ENCODE results near the gene BRD3OS.
A peak's percentile ranks its signal among the peaks of the same experiment; 100 is the strongest.
"Not testable (repeated sequence)": the region's sequence is repeated elsewhere in the genome, so short reads cannot be mapped to it uniquely, and the experiment has no call there.

The BRD3OS gene, protein sequence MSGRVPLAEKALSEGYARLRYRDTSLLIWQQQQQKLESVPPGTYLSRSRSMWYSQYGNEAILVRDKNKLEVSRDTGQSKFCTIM

DNA sequence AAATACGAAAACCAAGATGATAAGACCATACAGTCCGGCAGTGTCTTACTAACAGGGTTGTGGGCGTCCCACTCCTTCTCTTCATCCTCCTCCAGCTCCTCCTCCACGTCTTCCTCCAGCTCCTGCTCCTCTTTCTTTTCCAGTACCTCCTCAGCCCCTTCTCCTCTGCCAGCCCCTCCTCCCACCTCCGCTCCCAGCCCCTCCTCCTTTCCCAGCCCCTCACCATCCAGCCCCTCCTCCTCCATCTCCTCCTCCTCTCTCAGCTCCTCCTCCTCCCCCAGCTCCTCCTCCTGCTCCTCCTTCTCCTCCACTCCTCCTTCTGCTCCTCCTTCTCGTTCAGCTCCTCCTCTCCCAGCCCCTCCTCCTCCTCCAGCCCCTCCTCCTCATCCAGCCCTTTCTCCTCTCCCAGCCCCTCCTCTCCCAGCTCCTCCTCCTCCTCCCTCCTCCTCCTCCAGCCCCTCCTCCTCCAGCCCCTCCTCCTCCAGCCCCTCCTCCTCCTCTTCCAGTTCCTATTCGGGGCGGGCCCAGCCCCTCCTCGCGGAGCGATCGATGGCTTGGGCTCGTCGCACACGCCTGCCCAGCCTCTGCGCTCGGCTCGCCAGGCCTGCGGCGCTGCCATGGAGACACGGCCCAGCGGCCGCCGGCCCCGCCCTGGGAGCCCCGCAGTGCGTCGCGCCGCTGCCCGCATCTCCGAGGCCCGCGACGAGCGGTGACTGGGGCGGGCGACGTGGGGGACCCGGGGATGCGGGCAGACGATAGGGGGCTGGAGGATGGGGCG is at the start of gene BRD3OS:
Gene BRD3OS, plus strand, starts transcription at position 654 of the 778 bp plus-strand sequence. CDS start 1,267 bp downstream, outside the sequence.
- peak; percentile 94 for DNase-seq

DNA sequence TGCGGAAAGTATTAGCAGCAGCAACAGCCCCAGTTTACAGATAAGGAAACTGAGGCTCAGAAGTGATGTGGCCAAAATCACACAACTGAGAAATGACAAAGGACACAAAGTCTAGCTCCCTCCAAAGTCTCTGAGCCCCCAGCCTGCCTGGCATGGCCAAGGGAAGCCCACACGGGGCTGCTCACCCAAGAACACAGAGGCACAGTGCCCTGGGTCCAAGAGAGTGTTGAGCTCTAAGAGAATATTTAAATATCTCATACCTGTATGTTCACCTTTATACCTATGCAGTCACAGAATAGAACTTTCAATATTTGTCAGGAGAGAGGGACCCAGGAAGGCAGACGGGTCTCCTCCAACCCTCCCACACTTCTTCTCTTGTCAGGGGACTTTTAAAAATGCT is 49.8 kb upstream of the BRD3OS start:
- no peak for DNase-seq

DNA sequence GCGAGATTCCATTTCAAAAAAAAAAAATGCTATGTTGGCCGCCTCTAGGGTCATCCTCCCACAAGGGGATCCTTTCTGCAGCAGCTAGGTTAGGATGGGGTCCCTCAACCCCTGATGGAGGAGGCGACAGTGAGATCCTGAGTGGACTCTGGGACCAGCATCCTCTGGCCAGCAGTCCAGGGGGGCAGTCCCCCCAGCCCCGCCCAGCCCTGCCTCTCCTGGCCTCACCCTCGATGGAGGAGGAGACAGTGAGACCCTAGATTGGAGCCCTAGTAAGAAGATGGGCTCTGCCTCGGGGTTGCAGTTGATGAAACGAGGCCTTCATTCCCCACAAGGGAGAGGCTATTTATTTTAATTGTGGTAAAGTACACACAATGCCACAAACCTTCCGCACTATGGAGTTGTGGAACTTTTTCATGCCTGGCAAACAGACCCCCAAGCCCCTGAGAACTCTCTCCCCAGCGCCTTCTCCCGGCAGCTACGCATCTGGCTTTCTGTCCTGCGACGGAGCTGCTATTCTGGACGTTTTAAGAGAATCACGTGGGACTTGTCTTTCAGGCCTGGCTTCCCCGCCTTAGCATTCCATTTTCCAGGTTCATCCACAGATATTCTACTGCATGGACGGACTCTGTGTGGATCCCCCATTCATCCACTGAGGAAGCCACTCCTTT is 49.0 kb upstream of the BRD3OS start:
- no peak for DNase-seq

DNA sequence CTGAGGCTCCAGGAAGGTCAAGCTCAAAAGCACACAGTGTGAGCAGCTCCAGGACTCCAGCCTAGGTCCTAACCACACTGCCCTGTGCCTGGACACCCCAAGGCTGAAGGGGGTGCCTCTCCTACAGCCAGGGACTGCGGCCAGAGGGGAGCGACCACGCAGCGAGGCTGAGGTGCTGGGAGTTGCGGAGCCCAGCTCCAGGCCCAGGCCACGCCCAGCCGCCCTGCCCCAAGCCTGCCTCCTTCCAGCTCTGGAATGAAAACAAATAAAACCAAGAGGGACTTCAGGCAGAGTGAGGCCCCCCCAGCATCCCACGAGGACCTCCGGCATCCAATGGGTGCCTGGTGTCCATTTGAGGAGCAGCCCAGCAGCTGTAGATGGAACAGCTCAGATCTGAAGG is 48.4 kb upstream of the BRD3OS start:
- no peak for DNase-seq

DNA sequence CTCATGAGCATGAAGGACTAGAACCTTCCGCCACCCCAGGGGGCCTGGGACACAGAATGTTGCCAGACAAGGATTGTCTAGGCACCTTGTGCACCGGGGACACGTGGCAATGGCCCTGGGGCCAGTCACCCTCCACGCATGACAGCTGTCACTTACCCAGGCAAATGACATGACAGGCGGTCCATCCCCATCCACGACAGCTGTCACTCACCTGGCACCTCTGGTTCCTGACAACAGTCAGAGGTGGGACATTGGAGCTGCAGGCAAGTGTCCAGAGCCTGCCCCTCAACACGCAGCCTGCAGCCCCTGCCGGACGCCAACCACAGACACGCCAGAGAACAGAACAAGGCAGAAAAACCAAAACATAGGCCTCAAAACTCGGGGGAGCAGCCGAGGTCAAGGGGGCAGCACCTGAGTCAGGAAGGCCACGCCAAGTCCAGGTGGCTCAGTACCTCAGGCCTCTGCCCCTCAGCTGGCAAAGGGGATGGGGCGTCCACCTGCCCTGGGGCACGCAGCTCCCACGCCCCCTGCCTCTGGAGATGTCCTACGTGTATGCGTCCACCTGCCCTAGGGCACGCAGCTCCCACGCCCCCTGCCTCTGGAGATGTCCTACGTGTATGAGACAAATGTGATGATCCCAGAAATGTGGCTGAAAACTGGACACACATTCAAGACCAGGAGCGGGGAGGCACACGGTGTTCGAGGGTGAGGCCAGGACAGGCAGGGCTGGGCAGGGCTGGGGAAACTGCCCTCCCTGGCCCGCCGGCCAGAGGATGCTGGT is 47.7 kb upstream of the BRD3OS start:
- no peak for DNase-seq

DNA sequence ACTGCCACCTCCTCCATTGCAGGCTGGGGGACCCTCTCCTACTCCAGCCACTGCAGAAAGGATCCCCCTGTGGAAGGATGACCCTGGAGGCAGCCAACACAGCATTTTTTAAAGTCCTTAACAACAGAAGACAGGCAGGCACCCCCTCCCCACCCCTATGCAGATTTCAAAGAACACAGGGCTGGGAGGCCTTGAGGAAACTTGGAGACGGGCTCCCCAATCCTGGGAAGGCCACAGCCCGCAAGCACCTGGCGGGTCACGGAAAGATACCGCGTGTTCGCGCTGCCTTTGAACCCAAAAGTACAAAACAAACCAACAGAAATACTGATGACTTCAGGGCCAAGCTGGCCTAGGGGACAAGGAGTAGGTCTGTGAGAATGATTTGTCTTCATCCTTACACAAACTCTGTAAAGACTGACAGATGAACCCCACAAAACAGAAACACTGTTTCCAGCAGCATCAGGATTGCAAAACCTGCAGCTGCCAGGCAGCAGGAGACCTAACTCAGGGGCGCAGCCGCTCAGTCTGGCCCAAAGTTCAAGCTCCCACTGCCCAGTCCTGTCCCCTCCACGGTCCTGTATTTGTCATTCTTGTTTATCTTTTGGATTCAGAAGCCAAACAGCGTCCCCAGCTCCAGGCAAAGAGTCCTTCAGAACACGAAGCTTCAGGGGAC is 46.9 kb upstream of the BRD3OS start:
- DNase-seq: no peak

DNA sequence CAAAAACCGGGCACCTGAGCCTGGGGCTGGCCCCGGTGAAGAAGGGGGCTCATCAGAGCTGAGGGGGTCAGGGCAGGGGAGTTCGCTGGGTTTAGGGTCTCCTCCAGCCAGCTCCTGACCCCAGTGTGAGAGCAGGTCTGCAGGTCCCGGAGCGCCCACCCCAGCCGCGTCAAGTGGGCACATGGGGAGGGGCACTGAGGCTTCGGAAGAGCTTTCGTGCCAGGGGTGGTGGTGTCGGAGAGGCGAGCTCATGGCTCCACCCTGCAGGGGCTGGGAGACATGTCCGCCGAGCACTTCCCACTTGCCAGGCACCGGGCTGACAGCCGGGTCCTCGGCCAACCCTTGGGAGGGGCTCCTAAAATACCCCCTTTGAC is 46.4 kb upstream of the BRD3OS start:
- DNase-seq: no peak

DNA sequence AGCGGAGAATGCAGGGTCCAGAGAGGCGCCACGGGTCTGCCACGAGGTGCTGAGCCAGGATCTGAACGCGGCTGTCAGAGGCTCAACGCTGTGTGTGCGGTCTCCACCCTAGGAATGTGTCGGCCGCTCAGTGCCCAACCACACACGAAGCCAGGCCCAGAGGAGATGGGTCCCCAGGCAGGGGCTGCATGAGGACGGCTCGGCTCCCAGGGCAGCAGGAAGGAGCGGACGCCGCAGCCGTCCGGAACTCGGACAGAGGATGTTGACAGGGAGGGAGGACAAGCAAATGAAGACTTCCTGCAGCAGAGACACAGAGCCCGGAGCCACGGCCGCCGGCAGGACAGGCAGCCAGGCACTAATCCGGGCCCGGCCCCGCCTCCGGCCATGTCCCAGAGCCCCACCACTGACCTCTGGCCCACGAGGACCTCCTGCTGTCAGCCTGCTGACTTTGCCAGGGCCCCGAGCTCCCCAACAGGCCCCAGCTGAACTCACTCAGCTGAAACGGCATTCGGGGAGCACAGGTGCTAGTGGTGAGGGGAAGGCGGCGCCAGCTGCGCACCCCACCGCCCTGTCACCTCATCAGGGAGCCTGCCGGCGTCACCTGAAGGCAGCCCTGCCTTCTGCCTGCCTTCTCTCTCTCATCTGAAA is 45.9 kb upstream of the BRD3OS start:
- DNase-seq: no peak

DNA sequence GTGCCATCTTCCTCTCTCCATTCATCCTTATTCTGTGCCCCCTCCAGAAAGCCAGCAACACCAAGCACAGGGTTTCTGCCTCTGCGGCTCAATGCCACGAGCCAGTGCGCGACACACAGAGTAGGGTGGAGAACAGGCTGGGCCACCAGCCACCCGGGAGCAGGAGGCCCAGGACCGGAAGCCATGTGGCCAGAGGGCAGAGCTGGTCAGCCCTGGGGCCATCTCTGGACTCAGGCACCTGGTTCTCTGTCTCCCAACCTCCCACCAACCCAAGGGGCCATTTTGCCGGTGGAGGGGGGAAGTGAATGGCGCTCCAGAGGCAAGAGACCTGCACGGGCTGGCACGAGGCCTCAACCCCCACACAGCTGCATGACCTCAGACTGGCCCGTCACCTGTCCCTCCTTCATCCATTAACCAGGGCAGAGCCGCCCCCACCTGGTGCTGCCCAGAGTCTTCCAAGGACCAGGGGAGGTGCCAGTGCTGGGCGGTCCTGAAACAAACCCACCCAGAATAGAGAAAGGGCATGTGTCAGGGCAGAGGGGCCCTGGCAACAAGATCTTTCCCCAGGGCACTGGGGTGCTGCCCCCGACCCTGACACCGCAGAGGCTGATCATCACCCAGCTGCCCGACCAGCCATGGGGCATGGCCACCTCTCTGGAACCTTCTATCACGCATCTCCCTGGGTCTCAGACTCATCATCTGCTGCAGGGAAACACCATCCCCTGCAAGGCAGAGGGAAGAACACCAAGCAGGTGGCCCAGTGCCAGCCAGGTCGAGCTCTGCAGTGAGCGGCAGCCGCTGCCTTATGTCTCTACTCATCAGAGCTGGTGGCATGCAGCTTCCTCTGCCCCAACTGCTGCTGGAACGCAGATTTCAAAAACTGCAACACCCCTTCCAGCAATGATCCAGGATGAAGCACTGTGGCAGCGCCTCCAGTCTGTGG is 45.1 kb upstream of the BRD3OS start:
- peak; percentile 68 for DNase-seq

DNA sequence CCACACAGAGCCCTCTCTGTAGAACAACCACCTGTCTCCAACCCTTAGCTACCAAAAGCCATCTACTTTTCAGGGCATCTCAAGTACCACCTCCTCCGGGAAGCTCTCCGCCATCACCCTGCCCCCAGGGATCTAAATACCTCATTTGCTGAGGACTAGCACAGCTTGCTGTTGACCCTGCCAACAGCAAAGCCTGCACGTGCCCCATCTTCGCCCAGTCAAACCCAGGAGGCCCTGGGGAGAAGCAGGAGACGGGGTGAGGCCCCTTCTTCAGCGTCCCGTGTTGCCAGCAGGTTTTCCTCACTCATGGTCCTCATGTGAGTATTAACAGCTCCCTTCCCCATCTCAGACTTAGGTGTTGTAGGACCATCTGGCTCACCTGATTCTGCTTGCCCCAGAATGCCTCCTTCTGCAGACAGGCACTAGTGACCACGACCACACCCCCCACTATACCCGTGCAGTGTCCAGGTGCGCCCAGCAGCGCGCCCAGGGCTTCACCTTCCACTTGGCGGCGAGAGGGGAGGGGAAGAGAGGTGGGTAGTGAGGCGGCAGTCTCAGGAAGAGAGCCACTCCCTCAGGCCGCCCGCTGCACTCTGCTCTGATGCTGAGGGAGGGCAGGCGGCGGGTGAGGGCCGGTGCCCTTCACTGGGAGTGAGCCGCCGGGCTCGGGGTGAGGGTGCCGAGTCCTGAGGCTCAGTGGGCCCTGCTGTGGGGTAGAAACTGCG is 44.3 kb upstream of the BRD3OS start:
- peak; percentile 48 for DNase-seq

DNA sequence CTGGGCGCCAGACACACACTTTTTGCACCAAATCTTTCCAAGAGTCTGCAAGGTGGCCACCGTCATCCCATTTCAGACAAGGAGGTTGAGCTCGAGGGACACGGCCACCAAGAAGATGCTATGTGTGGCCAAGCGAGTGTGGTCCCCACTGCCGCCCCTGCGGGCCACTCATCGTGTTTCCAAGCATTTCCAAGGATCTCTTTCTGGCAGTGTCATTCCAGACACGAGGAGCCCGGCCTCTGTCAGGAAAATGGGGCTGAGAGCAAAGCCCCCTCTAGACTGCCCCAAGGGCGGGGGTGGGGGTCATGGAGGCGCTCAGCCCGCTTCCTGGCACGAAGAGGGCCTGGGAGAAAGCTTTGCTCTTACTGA is 43.7 kb upstream of the BRD3OS start:
- no peak for DNase-seq

DNA sequence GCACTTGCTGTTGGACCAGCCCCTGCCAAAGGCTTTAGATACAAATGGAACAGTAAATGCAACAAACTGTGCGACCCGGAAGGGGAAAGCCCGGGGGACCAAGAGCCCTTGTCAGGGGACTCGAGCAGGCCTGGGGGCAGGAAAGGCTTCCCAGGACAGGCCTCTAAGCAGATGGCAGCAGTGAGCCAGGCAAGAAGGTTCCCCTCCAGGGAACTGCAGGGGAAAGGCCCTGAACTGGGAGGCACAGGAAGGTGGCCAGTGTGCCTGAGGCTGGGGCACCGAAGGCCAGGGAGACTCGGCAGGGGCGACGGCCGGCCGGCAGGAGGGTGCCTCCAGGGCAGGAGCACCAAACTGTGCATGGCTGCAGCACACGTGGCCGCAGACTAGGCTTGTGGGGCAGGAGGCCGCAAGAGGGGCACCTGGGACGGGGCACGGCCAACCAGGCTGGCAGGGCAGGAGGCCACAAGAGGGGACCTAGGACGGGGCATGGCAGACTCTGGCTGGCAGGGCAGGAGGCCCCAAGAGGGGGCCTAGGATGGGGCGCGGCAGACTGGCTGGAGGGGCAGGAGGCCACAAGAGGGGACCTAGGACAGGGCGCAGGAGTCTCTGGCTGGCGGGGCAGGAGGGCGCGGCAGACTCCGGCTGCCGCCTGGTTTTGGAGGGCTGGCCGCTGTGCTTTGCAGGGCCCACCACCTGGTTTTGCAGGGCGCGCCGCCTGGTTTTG is 43.2 kb upstream of the BRD3OS start:
- DNase-seq: no peak

DNA sequence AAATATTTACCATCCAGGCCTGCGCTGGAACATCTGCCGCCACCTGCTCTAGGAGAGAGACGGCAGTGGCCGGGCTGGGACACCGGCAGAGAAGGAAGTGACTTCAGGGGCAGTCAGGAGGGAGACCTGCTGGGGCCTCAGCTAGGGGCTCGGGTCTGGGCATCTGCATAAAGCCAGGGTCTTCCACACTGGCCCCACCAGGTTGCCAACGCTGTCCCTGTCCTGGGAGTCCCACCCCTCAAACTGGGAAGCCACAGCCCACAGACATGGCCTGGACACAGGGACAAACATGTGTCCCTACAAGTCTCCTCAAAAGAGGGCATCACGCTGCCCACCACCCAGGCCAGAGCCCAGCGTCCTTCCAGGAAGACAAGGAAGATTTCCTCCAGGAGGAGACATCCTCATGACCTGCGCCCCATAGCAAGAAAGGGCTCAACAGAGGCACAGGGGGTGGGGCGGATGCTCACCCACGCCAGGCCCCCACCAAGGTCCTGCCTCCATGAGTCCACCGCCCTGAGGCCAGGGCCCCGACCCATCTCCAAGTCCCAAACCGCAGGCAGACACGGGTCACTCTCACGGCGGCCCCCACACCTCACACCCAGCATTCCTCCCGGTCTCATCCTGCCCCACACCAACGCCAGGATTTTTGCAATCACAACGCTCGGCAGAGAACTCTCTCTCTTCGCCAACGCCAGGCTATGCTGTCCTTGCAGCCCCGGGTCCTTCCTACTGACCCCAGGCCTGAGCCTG is 42.1 kb upstream of the BRD3OS start:
- DNase-seq: no peak

DNA sequence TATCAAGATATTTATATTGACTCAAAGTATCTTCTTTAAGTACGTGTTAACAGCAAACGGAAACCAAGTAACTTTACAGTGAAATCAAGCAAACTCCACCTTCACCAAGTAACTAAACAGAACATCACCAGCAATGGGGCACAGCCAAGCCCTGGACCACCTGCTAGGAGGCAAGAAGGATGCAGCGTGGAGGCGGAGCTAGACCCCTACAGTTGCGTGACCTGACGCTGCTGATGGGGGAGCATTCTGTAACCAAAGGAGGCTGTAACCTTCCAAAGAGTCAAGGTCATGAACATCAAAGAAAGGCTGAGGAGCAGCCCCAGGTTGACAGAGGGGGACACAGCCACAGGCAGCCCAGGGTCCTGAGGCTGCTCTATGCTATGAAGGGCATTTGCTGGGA is 39.2 kb upstream of the BRD3OS start:
- DNase-seq: no peak

DNA sequence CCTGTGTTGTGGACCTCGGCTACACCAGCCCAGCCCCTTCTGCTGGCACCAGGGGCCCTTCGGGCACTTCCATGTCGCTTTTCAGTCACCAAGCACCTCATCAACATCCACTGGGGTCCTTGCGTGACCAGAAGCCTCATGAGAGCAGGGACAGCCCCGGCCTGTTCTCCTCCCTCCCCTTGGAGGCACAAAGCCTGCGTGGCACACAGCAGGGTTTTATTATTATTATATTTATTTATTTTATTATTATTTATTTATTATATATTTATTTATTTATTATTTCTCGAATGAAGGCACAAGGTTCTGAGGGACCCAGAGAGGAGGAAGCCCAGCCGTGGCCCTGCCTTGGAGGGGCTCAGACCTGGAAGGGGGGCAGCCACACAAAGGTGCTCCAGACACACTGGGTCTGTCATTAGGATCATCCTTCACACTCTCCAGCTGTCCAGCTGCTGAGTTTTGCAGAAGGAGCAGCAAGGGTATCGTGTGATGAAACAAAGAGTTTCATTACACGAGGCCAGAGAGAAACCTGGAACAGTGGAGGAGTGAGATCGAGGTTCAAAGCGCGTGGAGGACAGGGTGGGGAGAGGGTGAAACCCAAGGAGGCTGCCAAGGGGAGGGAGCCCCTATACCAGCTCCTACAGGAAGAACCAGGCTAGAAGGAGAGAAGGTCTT is 38.4 kb upstream of the BRD3OS start:
- no peak for DNase-seq

DNA sequence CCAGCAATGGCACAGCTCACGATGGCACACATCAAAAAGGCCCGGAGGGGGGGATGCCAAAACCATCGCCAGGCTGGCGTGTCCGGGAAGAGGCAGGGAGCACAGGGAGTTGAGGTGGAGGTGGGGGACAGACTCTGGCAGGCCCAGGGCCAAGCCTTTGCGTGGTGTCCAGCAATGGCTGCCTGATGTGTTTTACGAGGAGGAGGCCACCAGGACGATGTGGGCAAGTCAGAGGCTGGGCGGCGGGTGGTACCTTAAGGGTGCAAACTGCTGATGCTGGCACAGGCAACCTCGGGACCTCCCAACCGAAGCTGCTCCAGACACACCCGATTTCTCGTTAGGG is 37.9 kb upstream of the BRD3OS start:
- DNase-seq: no peak

DNA sequence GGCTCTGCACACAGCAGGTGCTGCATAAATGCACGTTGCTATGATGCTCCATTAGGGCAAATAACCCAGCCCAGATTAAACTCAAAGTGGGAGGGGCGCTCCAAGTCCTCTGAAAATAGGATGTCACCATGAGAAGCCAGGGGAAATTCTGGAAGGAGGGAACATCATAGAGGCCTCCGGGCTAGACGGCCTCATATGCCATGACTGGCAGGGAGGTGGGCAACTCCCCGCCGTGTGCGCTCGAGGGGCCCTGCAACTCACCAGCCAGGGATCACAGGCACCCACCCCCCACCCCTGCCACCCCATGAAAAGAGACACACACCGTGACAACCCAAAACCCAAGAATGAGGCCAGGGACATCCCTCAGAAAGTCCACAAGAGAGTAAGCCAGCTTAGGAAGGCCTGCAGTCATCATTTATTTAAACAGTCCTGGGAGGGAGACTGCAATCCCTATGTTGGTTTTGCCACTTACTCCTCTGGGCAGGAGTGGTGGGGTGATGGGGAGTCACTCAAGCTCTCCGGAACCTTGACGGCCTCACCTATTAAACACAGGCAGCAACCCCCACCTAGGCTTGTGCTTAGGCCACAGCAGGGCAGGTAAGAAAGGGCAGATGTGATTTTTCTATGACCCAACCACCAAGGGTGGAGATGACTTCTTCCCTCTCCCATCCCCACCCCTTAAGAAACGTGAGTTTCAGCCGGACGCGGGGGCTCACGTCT is 37.2 kb upstream of the BRD3OS start:
- DNase-seq: no peak

DNA sequence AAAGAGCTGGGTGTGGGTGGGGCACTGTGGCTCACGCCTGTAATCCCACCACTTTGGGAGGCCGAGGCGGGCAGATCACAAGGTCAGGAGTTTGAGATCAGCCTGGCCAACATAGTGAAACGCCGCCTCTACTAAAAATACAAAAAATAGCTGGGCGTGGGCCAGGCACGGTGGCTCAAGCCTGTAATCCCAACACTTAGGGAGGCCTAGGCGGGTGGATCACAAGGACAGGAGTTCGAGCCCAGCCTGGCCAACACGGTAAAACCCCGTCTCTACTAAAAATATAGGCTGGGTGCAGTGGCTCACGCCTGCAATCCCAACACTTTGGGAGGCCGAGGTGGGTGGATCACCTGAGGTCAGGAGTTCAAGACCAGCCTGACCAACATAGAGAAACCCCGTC is 36.5 kb upstream of the BRD3OS start:
- not testable (repeated sequence) for DNase-seq

Data from NCI-H1694 treated with DMSO at 0.1 percent for 48 hours (cell line).